ENCODE measurements around the gene LSM14A.
A peak's percentile ranks its signal among the peaks of the same experiment; 100 is the strongest.

Gene LSM14A

DNA sequence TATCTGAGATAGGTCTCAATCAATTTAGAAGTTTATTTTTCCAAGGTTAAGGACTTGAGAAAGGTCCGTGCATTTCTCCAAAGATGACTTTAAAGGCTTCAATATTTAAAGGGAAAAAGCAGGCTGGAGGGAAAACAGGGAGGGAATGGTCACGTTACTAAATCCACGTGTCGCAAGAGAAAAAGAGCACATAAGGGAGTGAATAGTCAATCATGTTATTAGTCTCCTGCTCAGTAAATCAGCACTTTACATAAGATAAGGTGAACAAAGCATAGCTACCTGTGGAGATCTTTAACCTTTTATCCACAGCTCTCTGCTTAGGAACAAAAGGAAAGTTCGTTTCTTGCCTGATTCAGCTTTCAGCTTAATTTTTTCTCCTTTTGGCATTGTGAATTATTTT, 31.3 kb upstream of the LSM14A start:
- H3K9me3 ChIP-seq (ENCODE audit: insufficient read depth, low read length): no peaks in the 10 kb centered on the region
- H3K9ac ChIP-seq (ENCODE audit: low read length): no peak overlapping the region
- H3K79me2 ChIP-seq (ENCODE audit: insufficient read depth, low read length): no peaks in the 10 kb centered on the region
- H2AFZ ChIP-seq (ENCODE audit: low read depth, low read length, severe bottlenecking): no peak overlapping the region
- H3F3A ChIP-seq (ENCODE audit: insufficient read depth): no peaks in the 10 kb centered on the region
- no peak overlapping the region for H3K4me2 ChIP-seq (ENCODE audit: low read depth, low read length, poor library complexity, severe bottlenecking)
- no peaks in the 10 kb centered on the region for H4K20me1 ChIP-seq (ENCODE audit: low read depth, low read length)
- H3K27ac ChIP-seq (ENCODE audit: low read depth, low read length): no peak overlapping the region
- H3K9me2 ChIP-seq (replicated peaks; ENCODE audit: insufficient read depth, low read length): no peaks in the 10 kb centered on the region
- no peaks in the 10 kb centered on the region for H3K36me3 ChIP-seq (ENCODE audit: low read length)
- H3K27me3 ChIP-seq (ENCODE audit: low read length): no peaks in the 10 kb centered on the region
- TF ChIP-seq, protein P1, sequence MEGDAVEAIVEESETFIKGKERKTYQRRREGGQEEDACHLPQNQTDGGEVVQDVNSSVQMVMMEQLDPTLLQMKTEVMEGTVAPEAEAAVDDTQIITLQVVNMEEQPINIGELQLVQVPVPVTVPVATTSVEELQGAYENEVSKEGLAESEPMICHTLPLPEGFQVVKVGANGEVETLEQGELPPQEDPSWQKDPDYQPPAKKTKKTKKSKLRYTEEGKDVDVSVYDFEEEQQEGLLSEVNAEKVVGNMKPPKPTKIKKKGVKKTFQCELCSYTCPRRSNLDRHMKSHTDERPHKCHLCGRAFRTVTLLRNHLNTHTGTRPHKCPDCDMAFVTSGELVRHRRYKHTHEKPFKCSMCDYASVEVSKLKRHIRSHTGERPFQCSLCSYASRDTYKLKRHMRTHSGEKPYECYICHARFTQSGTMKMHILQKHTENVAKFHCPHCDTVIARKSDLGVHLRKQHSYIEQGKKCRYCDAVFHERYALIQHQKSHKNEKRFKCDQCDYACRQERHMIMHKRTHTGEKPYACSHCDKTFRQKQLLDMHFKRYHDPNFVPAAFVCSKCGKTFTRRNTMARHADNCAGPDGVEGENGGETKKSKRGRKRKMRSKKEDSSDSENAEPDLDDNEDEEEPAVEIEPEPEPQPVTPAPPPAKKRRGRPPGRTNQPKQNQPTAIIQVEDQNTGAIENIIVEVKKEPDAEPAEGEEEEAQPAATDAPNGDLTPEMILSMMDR (IDR thresholded peaks at IDR 0.05; ENCODE audit: insufficient read depth, low read length, poor library complexity, severe bottlenecking): no peak
- TF ChIP-seq EZH2phosphoT487 (conservative IDR thresholded peaks at IDR 0.05; ENCODE audit: low read length): no peak
- no peak overlapping the region for H3K4me3 ChIP-seq (ENCODE audit: insufficient read depth, low read length, poor library complexity, severe bottlenecking)

- no peaks in the 10 kb centered on the region for H3K9me2 ChIP-seq (replicated peaks; ENCODE audit: insufficient read depth, low read length)
- H3K79me2 ChIP-seq (ENCODE audit: insufficient read depth, low read length): no peaks in the 10 kb centered on the region
- H4K20me1 ChIP-seq (ENCODE audit: low read depth, low read length): no peaks in the 10 kb centered on the region
- no peak for TF ChIP-seq EZH2phosphoT487 (conservative IDR thresholded peaks at IDR 0.05; ENCODE audit: low read length)
- TF ChIP-seq, protein P1 (IDR thresholded peaks at IDR 0.05; ENCODE audit: insufficient read depth, low read length, poor library complexity, severe bottlenecking): no peak
- no peaks in the 10 kb centered on the region for H3K27me3 ChIP-seq (ENCODE audit: low read length)
- H2AFZ ChIP-seq (ENCODE audit: low read depth, low read length, severe bottlenecking): no peak overlapping the region
- no peak overlapping the region for H3K4me3 ChIP-seq (ENCODE audit: insufficient read depth, low read length, poor library complexity, severe bottlenecking)
- H3K4me2 ChIP-seq (ENCODE audit: low read depth, low read length, poor library complexity, severe bottlenecking): no peak overlapping the region
- no peak overlapping the region for H3K9ac ChIP-seq (ENCODE audit: low read length)
- no peak overlapping the region for H3K27ac ChIP-seq (ENCODE audit: low read depth, low read length)
- H3K9me3 ChIP-seq (ENCODE audit: insufficient read depth, low read length): no peaks in the 10 kb centered on the region
- H3K36me3 ChIP-seq (ENCODE audit: low read length): no peaks in the 10 kb centered on the region
- H3F3A ChIP-seq (ENCODE audit: insufficient read depth): no peaks in the 10 kb centered on the region
Measured at GRCh38 chr19:34142440-34142839, 29.9 kb upstream of the LSM14A start.

DNA sequence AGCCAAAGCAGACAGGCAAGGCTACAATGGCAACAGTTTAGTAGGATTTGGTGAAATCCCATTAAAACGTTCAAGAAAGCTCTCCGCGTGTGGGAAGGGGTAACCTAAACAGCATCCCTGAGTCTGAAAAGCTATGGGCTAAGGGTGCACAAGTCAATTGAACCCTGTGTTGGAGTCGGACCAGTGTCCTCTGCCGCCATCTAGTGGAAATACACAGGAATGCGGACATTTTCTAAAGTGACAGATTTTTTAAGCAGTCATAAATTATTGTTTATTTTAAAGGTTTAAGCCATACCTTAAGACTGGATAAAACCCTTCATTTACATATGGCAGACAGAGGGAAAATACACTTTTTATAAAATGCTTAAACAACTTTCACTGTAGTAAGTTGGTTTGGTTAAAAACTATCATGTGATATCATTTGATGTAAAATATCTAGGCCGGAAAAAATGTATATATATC, 26.5 kb upstream of the LSM14A start:
- H3K4me2 ChIP-seq (ENCODE audit: low read depth, low read length, poor library complexity, severe bottlenecking): no peak overlapping the region
- no peak overlapping the region for H3K4me3 ChIP-seq (ENCODE audit: insufficient read depth, low read length, poor library complexity, severe bottlenecking)
- H3F3A ChIP-seq (ENCODE audit: insufficient read depth): no peaks in the 10 kb centered on the region
- H3K9me3 ChIP-seq (ENCODE audit: insufficient read depth, low read length): no peaks in the 10 kb centered on the region
- H3K36me3 ChIP-seq (ENCODE audit: low read length): no peaks in the 10 kb centered on the region
- H3K9ac ChIP-seq (ENCODE audit: low read length): no peak overlapping the region
- H3K27ac ChIP-seq (ENCODE audit: low read depth, low read length): no peak overlapping the region
- H4K20me1 ChIP-seq (ENCODE audit: low read depth, low read length): no peaks in the 10 kb centered on the region
- no peaks in the 10 kb centered on the region for H3K9me2 ChIP-seq (replicated peaks; ENCODE audit: insufficient read depth, low read length)
- H3K79me2 ChIP-seq (ENCODE audit: insufficient read depth, low read length): no peaks in the 10 kb centered on the region
- TF ChIP-seq, protein P1 (IDR thresholded peaks at IDR 0.05; ENCODE audit: insufficient read depth, low read length, poor library complexity, severe bottlenecking): peak; percentile 71
- TF ChIP-seq EZH2phosphoT487 (conservative IDR thresholded peaks at IDR 0.05; ENCODE audit: low read length): no peak
- H2AFZ ChIP-seq (ENCODE audit: low read depth, low read length, severe bottlenecking): no peak overlapping the region
- H3K27me3 ChIP-seq (ENCODE audit: low read length): no peaks in the 10 kb centered on the region

Data from SU-DHL-6 (cell line).